H54 (cell line): ENCODE measurements around the gene RCC1.
"Not testable (repeated sequence)": the region's sequence is repeated elsewhere in the genome, so short reads cannot be mapped to it uniquely, and the experiment has no call there.

Experiments
- DNase-seq: peaks from one replicate; pipeline ENCODE4 v3.0.0; 2011; ENCODE audit warnings: low spot score, mixed read lengths; ENCODE audit not compliant: insufficient read length
- FAIRE-seq: peaks from 3 replicates; lab custom pipeline; 2011; peaks lifted over from hg19 to GRCh38; lab: Jason Lieb, UNC
- POLR2A ChIP-seq: IDR thresholded peaks from 2 replicates; pipeline ENCODE4 v1.6.1; 2011; ENCODE audit warnings: low read depth, mild to moderate bottlenecking, low read length

RCC1 gene, protein sequence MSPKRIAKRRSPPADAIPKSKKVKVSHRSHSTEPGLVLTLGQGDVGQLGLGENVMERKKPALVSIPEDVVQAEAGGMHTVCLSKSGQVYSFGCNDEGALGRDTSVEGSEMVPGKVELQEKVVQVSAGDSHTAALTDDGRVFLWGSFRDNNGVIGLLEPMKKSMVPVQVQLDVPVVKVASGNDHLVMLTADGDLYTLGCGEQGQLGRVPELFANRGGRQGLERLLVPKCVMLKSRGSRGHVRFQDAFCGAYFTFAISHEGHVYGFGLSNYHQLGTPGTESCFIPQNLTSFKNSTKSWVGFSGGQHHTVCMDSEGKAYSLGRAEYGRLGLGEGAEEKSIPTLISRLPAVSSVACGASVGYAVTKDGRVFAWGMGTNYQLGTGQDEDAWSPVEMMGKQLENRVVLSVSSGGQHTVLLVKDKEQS

DNA sequence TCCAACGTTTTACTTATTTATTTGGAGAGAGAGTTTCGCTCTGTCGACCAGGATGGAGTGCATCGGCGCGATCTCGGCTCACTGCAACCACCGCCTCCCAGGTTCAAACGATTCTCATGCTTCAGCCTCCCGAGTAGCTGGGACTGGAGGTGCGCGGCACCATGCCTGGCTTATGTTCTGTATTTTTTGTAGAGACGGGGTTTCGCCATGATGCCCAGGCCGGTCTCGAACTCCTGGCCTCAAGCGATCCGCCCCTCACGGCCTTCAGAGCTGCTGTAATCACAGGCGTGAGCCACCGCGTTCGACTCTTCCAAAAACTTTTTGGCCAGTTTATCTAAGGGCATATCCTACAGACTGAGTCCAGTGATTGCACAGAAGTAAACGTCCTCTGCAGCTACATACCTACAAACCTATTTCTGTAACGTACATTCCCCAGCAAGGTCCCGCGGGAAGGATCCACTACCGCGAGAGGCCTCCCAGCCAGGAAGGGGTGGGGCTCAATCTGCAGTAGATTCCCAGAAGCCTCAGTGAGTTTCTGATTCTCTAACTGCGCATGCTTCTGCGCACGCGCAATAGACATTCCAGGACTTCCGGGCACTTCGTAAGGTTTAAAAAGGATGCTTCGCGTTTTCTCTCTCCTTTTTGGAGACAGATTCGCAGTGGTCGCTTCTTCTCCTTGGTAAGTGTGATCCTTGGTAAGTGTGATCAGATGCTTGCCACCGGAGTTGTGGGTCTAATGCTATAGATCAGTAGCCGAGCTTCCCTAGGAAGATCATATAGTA lies at the start of gene RCC1:
Gene RCC1, plus strand, starts transcription at position 638 of the 782 bp plus-strand sequence. CDS start 23,824 bp downstream, outside the sequence.
- peak; percentile 65 for TF ChIP-seq POLR2A
- peak; percentile 64 for FAIRE-seq
- DNase-seq: peak; percentile 65

DNA sequence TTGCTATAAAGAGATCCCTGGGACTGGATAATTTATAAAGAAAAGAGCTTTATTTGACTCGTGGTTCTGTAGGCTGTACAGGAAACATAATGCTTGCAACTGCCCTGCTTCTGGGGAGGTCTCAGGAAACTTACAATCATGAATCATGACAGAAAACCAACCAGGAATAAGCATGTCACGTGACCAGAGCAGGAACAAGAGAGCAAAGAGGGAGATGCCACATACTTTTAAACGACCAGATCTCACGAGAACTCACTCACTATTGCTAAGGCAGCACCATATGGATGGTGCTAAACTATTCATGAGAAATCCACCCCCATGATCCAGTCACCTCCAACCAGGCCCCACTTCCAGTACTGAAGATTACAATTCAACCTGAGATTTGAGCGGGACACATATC lies 49.8 kb upstream of the RCC1 start:
- FAIRE-seq: peak; percentile 96

DNA sequence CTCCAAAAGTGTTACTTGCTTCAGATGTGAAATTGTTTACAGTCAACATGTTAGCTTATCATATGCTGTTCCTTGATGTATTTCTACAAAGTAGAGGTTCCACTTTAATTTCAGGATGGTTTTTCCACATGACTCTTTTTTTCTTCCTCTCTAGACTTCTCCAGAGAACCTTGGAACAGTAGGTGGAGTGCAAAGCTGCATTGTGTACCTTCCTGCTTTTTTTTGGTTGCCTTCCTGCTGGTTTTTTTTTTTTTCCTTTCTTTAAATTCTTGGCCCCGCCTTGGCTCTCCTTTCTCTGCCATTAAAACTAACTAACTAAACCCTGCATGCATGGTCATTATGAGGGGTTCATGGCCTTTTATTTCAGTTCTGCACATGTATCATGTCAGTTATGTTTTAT lies 48.2 kb upstream of the RCC1 start:
- no peak for DNase-seq
- no peak for FAIRE-seq
- TF ChIP-seq POLR2A: no peak

More for the DNA sequence above, 49.8 kb upstream of the RCC1 start:
- no peak for TF ChIP-seq POLR2A
- peak; percentile 3 for DNase-seq

DNA sequence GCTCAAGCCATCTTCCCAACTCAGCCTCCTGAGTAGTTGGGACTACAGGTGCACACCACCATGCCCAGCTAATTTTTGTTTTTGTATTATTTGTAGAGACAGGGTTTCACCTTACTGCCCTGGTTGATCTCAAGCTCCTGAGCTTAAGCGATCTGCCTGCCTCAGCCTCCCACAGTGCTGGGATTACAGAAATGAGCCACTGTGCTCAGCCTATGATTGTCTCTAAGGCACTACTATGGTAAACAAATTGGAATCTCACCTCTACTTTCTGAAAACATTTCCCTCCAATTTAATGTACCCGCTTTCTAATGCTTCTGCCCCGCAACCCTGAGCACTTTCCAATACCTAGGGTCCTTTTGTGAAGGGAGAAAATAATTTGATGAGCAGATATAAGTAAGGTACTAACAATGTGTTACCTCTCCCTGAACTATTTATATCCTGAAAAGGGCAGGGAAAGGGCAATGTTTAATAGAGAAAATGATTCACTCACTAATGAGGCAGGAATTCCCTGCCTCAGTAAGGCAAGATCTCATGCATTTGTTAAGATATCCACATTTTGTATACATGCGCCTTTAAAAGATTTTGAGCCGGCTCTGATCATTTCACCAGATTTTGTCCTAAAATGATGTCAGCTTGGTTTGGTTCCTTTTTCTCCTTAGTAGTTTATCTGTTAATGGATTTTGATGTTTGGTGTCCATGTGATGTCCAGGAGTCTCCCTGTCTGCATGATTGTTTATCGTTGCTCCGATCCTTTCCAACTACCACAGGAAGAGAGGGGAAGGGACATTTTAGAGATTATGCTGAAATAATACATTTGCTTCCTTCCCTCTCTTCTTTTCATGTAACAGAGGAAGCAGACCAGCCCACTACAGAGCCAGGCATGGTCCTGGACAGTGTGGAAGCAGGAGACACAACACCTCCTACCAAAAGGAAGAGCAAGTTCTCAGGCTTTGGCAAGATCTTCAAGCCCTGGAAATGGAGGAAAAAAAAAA lies 47.3 kb upstream of the RCC1 start:
- DNase-seq: no peak
- no peak for TF ChIP-seq POLR2A
- no peak for FAIRE-seq

DNA sequence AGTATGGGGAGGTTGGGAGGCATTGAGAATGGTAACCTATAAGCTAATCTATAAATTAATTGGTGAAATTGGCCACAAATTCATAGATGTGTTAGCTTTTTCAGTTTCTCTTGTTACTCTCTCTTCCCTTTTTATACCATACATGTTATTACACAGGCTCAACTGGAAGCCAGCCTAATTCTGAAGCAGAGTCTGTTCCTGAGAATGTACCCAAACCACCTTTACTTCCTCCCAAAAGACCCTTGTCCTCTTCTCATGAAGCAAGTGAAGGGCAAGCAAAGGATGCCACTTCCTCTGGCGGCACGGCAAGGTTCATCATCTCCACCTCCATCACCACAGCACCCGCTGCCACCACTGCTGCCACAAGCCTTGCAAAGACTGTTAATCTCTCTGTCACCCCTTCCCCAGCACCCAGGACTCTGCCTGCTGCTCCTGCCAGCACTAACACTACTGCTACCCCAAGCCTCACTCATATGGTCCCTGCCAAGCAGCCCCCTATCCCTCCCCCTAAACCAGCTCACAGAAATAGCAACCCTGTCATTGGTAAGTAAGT lies 39.5 kb upstream of the RCC1 start:
- no peak for TF ChIP-seq POLR2A
- DNase-seq (no peak), FAIRE-seq (no peak)

DNA sequence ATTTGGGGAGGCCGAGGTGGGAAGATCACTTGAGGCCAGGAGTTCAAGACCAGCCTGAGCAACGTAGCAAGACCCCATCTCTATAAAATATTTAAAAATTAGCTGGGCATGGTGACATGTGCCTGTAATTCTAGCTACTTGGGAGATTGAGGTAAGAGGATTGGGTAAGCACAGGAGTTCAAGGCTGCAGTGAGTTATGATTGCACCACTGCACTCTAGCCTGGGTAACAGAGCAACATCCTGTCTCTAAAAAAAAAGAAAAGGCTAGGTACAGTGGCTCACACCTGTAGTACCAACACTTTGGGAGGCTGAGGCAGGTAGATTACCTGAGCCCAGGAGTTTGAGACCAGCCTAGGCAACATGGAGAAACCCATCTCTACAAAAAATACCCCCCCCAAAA lies 35.7 kb upstream of the RCC1 start:
- DNase-seq: no peak
- TF ChIP-seq POLR2A: no peak
- FAIRE-seq: no peak

DNA sequence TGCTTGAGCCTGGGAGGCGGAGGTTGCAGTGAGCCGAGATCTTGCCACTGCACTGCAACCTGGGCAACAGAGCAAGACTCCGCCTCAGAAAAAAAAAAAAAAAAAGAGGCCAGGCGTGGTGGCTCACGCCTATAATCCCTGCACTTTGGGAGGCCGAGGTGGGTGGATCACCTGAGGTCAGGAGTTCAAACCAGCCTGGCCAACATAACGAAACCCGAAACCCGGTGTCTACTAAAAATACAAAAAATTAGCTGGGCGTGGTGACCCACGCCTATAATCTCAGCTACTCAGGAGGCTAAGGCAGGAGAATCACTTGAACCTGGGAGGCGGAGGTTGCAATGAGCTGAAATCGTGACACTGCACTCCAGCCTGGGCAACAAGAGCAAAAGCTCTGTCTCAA lies 26.3 kb upstream of the RCC1 start:
- not testable (repeated sequence) for DNase-seq, FAIRE-seq

DNA sequence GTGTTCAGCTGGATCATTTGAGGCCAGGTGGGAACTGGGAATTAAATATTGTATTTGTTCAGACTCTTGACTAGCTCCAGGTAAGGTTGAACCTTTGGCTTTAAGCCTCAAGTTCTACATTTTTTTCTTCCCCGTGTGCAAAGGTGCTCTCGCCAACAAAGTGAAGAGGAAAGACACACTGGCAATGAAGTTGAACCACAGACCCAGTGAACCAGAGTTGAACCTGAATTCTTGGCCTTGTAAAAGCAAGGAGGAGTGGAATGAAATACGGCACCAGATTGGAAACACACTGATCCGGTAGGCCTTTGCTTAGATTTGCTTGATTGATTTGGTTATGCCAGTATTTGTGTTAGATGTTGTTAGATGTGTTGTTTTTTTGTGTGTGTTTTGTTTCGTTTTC lies 25.5 kb upstream of the RCC1 start:
- no peak for TF ChIP-seq POLR2A
- no peak for FAIRE-seq
- no peak for DNase-seq

DNA sequence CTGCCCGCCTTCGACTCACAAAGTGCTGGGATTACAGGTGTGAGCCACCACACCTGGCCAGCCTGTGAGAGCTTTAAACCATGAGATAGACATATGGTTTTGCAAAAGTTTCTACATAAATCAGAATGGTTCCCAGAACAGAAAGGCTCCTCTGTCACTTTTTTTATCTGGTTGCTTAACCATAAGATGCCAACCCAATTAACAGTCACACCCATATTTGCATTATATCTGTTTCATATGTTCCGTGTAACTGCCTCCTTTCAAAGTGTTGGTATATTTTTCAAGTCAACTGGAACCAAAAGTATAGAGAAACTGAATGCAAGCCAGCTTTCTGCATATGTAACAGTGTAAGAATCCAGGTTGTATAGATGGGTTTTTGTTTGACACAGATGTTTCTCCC lies 23.7 kb upstream of the RCC1 start:
- FAIRE-seq (no peak), DNase-seq (no peak)
- TF ChIP-seq POLR2A: no peak

DNA sequence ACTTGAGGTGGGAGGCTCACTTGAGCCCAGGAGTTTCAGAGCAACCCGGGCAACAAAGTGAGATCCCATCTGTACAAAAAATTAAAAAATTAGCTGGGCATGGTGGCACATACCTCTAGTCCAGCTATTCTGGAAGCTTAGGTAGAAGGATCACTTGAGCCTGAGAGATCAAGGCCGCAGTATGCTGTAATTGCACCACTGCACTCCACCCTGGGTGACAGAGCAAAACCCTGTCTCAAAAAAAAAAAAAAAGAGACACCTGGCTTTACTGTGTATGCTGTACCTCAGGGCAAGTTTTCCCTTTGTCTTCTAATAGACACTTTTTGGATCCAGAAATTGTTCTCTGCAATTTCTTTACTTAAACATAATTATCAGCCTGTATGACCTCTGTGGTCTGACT lies 23.1 kb upstream of the RCC1 start:
- TF ChIP-seq POLR2A: no peak
- DNase-seq (no peak), FAIRE-seq (no peak)

DNA sequence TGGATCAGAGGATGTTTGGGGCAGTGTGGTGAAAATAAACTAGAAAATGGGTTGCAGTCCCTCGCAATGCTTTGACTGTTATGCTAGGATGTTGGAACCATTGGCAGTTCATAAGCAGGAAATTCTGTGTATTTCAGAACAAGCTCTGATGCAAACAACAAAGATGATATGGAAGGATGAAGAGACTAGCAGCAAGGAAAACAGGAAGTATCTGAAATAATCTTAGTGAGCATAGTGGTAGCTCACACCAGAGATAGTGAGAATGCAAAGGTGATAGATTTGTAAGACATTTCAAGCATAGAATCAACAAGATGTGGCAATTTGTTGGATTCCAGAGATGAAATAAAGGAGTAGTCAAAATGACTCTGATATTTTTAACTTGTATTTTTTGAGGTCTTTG lies 11.1 kb upstream of the RCC1 start:
- TF ChIP-seq POLR2A: no peak
- DNase-seq (no peak), FAIRE-seq (no peak)

DNA sequence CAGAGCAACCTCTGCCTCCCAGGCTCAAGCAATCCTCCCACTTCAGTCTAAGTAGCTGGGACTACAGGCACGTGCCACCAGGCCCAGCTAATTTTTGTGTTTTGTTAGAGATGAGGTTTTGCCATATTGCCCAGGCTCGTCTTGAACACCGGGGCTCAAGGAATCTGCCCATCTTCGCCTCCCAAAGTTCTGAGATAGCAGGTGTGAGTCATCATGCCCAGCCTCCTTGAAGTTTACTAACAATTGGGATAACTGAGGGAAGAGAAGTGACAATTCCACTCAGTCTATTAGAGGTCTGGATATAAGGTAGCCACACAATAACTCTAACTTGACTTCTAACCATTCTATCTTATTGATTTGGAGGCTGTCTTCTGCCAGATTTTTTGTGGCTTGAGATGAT lies 6.3 kb upstream of the RCC1 start:
- peak; percentile 41 for FAIRE-seq
- TF ChIP-seq POLR2A: no peak
- no peak for DNase-seq

DNA sequence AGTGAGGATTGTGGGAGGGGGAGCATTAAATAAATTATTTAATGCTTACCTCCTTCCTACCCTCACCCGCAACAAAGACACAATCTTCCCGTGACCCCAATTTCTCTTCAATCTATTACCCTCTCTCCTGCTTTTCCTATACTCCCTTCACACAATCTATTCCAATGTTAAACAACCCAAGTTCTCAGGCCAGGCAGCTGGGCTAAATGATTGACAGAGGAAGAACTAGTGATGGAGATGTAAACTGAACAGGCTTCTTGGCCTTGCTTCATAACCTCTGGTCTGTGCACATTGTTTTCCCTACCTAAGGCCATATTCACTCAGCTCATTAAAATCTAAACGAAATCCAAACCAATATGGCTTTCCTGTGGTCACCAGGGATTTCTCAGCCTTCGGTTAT lies 3.9 kb upstream of the RCC1 start:
- no peak for FAIRE-seq
- TF ChIP-seq POLR2A: no peak
- DNase-seq: no peak
